ENCODE measurements around the gene THBS4.

DNA sequence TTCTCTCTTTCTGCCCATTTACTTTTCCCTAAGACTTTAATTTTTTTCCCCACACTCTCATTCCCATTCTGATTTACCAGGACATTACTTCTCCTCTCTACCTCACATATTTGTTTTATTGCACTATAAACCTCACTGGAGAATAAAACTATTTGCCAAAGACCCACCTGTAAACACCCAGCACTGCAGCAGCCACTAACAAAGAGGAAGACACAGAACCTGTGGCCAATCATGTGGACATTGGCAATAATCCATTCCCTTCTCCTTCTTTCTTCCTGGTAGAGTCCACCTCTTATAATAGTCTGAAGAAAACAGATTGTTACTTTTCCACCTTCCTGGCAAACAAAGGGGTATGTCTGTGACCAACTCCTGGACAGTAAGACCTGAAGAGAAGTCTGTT lies 8.3 kb upstream of the THBS4 start:
- TF ChIP-seq TAF1 (IDR thresholded peaks at IDR 0.05; ENCODE audit: low read depth, low read length) = no peak
- TF ChIP-seq POLR2AphosphoS5 (IDR thresholded peaks at IDR 0.05; ENCODE audit: low read depth, low read length) = no peak
- no peak for TF ChIP-seq POLR2A (IDR thresholded peaks at IDR 0.05; ENCODE audit: low read depth, low read length)
